AG09309 (cell line): ENCODE results near the gene SNAPC2.

ENCODE experiments used
- DNase-seq: peaks from one replicate; pipeline ENCODE4 v3.0.0-alpha.2; 2010; ENCODE audit warnings: low read depth
- H3K4me3 ChIP-seq: 2 replicates; pipeline ENCODE4 v1.5.1; 2011; ENCODE audit warnings: mild to moderate bottlenecking, low read depth, low read length, moderate library complexity; ENCODE audit not compliant: control insufficient read depth
- TF ChIP-seq, protein P1 (sequence below): IDR thresholded peaks from 2 replicates; pipeline ENCODE4 v1.5.1; 2011; ENCODE audit warnings: mild to moderate bottlenecking, low read depth, low read length, inconsistent platforms; ENCODE audit not compliant: insufficient read depth, control insufficient read depth; ENCODE audit errors: missing control alignments

SNAPC2 gene

DNA sequence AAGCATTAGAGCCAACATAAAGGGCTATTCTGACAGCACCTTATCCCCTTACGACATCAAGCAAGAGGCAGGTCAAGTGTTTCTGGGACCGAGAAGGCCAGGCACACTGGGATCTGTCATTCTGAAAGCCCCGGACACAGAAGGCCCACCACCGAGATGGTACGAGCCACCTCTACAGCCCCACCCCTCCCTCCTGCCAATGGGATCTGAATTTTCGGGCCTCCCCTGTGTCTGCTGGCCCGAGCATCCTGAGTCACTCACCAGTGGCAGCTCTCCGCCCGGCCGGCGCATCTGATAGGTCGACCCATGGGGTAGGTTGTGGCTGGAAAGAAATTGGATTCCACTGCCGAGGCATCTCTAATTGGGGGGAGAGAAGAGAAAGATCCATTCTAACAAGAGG is 20.7 kb downstream of the SNAPC2 start:
- TF ChIP-seq, protein P1, sequence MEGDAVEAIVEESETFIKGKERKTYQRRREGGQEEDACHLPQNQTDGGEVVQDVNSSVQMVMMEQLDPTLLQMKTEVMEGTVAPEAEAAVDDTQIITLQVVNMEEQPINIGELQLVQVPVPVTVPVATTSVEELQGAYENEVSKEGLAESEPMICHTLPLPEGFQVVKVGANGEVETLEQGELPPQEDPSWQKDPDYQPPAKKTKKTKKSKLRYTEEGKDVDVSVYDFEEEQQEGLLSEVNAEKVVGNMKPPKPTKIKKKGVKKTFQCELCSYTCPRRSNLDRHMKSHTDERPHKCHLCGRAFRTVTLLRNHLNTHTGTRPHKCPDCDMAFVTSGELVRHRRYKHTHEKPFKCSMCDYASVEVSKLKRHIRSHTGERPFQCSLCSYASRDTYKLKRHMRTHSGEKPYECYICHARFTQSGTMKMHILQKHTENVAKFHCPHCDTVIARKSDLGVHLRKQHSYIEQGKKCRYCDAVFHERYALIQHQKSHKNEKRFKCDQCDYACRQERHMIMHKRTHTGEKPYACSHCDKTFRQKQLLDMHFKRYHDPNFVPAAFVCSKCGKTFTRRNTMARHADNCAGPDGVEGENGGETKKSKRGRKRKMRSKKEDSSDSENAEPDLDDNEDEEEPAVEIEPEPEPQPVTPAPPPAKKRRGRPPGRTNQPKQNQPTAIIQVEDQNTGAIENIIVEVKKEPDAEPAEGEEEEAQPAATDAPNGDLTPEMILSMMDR: no peak
- DNase-seq: no peak
- no peak overlapping the region for H3K4me3 ChIP-seq

DNA sequence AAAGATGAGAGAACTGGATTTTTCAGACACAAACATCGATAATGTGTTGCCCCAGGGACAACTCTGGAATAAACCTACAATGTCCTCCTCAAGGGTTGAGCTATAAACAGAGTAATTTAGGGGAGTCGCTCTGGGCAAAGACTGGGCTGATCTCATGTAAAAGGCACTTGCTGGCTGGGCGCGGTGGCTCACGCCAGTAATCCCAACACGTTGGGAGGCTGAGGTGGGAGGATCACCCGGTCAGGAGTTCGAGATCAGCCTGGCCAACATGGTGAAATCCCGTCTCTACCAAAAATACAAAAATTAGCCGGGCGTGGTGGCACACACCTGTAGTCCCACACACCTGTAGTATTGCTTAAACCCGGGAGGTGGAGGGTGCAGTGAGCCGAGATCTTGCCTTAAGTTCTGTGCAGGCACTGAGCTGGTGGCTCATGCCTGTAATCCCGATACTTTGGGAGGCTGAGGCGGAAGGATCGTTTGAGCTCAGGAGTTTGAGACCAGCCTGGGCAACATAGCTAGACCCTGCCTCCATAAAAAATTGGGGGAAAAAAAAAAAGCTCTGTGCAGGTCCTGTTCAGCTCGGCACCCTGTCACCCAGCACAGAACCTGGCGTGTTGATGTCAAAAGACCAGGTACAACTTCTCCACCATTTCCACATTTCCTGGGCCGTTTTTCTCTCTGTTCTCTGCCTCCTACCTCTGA is 21.9 kb downstream of the SNAPC2 start:
- no peak for DNase-seq
- peak overlapping the region; percentile 100 for H3K4me3 ChIP-seq

DNA sequence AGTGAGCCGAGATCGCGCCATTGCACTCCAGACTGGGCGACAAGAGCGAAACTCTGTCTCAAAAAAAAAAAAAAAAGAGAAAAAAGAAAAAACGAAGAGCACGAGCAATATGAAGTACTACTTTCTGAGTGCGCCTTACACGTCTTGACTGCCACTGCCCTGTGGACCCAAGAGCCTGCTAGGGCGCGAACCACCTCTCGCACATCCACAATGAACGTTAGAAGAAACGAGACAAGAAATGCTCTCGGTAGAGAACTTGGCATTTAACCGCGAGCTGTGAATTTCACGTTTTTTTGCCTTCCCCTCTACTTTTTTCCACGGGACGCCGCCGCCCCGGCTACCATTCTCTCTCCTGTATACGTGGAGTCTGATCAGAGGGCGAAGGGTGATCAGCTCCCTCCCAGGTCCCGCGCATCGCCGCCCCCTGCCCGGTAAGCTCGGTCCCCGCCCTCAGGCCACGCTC is 22.9 kb downstream of the SNAPC2 start:
- DNase-seq: no peak
- TF ChIP-seq, protein P1: no peak
- H3K4me3 ChIP-seq: peak overlapping the region; percentile 100

More for the DNA sequence above, 21.9 kb downstream of the SNAPC2 start:
- TF ChIP-seq, protein P1: no peak

DNA sequence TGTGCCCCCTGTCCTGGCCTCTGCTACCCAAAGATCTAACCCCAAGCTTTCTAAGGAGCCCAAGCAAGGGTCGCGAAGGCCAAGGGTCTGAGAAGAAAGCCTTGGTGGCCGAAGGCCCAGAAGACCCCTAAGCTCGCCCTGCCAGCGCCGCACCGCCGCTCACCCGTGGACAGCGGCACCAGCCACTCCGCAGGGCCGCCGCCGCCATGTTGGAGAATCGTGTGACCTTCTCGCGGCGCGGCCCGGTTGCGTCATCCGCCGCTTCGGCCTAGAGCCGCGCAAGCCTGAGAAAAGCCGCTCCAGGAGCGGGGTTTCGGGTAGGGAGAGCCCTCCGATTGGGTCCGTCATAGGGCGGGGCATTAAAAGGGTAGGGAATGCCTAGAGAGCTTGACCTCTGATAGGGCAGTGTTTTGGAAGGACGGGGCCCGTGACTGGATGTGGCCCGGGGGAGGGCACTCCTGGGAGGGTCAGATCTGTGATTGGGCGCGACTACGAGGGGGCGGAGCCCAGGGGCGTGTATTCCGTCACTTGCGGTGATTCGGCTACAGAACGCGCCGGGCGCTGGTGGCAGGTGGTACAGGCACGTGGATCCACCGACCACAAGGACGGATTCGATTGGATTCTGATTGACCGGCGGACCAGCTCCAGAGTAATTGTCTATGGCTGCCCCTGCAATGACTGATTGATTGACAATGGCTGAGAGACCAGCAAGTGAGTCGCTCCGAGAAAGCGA is 23.5 kb downstream of the SNAPC2 start, which contains the start of gene TIMM44:
TIMM44 (minus strand) TSS at position 223 of the 733 bp plus-strand sequence; CDS start at position 208, 15 bp downstream.
- peak within 1 kb of the TSS; percentile 100 for H3K4me3 ChIP-seq
- TF ChIP-seq, protein P1: no peak
- peak; percentile 97 for DNase-seq

DNA sequence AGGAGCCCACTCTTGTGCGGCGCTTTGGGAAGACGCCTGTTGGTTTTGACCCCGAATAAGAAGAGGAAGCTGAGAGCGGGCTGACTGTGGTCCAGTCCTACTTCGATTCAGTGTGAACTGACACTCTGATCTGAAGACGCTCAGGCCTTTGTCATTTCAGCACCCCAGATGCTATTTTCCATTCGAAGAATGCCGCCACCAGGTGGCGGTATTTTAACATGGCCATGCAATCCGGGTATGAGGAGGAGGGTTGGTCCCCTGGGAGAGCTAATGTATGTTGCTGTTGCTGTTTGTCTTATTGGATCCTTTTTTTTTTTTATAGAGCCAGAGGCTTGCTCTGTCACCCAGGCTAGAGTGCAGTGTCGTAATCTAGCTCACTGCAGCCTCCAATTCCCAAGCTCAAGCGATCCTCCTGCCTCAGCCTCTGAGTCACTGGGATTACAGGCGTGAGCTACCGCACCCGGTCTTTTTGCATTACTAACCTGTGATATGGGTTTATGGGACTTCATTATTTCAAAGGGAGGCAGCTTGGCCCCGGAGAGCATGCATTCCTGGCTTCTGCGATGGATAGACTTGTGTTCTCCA is 24.1 kb downstream of the SNAPC2 start:
- peak overlapping the region; percentile 100 for H3K4me3 ChIP-seq
- TF ChIP-seq, protein P1: peak; percentile 80
- DNase-seq: peak; percentile 74

DNA sequence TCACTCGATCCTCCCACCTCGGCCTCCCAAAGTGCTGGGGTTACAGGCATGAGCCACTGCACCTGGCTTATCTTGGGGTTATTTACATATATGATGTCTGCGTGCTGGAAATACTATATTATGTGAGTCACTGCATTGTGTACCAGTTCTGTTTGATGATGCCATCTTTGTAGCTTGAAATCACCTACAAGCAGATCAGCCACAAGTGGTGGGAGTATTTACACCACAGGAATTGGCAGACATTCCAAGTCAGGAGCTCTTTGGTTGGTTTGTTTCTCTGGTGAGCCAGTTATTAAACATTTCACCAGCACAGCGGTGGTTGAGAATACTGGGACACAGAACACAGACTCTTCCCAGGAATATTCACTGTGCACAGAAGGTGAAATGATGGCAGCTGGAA is 27.8 kb downstream of the SNAPC2 start:
- DNase-seq: no peak
- TF ChIP-seq, protein P1: no peak
- no peak overlapping the region for H3K4me3 ChIP-seq
